Thymus (tissue), 11 donors: ENCODE measurements around the gene CNBP. TPM values are rescaled to one million over a fixed set of nuclear protein-coding genes. Genes with fewer than 3 reads are reported as not detected.
A peak's percentile ranks its signal among the peaks of the same experiment; 100 is the strongest.
"Not testable (repeated sequence)": the region's sequence is repeated elsewhere in the genome, so short reads cannot be mapped to it uniquely, and the experiment has no call there.

Source experiments
- DNase-seq, 9 donors: peaks; one replicate each; pipeline ENCODE4 v3.0.0-alpha.2; 2013; ENCODE audit warnings: low spot score in 9 of 9, low read depth in 6 of 9, missing footprints in 1 of 9
- H3K27ac ChIP-seq, 2 donors: one replicate each; pipeline ENCODE4 v1.5.1; 2013; ENCODE audit warnings: control low read depth in 1 of 2, low read depth in 1 of 2, low read length in 1 of 2, mild to moderate bottlenecking in 1 of 2, moderate library complexity in 1 of 2
- H3K27me3 ChIP-seq, 2 donors: one replicate each; pipeline ENCODE4 v1.5.1; 2013; ENCODE audit warnings: low read length in 1 of 2; ENCODE audit not compliant: control insufficient read depth in 2 of 2, insufficient read depth in 1 of 2
- H3K36me3 ChIP-seq, 2 donors: one replicate each; pipeline ENCODE4 v1.5.1; 2013; ENCODE audit warnings: low read length in 1 of 2, mild to moderate bottlenecking in 1 of 2, moderate library complexity in 1 of 2; ENCODE audit not compliant: control insufficient read depth in 2 of 2, insufficient read depth in 2 of 2
- H3K4me1 ChIP-seq, 2 donors: one replicate each; pipeline ENCODE4 v1.5.1; 2013; ENCODE audit warnings: low read length in 2 of 2; ENCODE audit not compliant: control insufficient read depth in 2 of 2, insufficient read depth in 2 of 2
- H3K4me3 ChIP-seq, 2 donors: one replicate each; pipeline ENCODE4 v1.5.1; 2013; ENCODE audit warnings: low read length in 2 of 2, control low read depth in 1 of 2, mild to moderate bottlenecking in 1 of 2
- H3K9me3 ChIP-seq, 2 donors: one replicate each; pipeline ENCODE4 v1.5.1; 2013; ENCODE audit warnings: low read length in 1 of 2, mild to moderate bottlenecking in 1 of 2; ENCODE audit not compliant: control insufficient read depth in 2 of 2, insufficient read depth in 1 of 2
- WGBS: extraction: QIAGEN DNeasy Blood & Tissue Kit; methylation state at CpG from one replicate; pipeline ENCODE4 v1.1.7; 2013; 5-methylcytosine and 5-hydroxymethylcytosine counted together
- polyA plus RNA-seq: library from polyadenylated mRNA; stranded (reverse); fragments of 200-250 nt; gene quantifications from one replicate; pipeline ENCODE4 v1.2.3, GENCODE V29; 2013
- total RNA-seq: library from RNA; stranded (reverse); fragments of 120-200 nt; gene quantifications from one replicate; pipeline ENCODE4 v1.2.4, GENCODE V29; 2013
- donor health status: healthy.

Gene CNBP
- total and polyA plus RNA-seq, 2 donors = 307 to 519 TPM

DNA sequence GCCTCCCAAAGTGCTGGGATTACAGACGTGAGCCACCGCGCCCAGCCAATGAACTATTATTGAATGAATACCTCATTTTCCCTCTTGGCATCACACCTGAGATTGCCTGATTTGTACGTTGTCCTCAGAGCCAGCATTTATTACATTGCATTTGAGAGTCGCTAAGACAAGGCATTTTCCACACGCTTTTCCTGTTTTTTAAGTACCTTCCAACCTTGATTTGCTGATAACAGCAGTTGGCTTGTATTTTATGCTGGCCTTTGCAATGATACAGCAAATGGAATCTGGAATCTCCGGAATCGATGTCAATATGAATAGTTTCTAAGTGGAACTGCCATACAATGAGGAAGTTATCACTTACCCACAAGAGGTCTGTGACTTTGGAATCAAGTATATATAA lies 15.7 kb upstream of the CNBP start:
- Histone ChIP-seq H3K27ac (no peak overlapping the region), H3K4me1 (no peaks in the 10 kb centered on the region), H3K36me3 (no peaks in the 10 kb centered on the region), H3K4me3 (no peak overlapping the region), H3K9me3 (no peaks in the 10 kb centered on the region), H3K27me3 (no peaks in the 10 kb centered on the region)
- DNase-seq = no peak
- 84% methylated on average over 8 of the region's 8 CpGs for WGBS

GRCh38 chr3:129197321-129197720 lies 13.6 kb upstream of the CNBP start:
- Histone ChIP-seq H3K4me1 (no peaks in the 10 kb centered on the region), H3K27me3 (no peaks in the 10 kb centered on the region), H3K9me3 (no peaks in the 10 kb centered on the region), H3K36me3 (no peaks in the 10 kb centered on the region), H3K27ac (no peak overlapping the region), H3K4me3 (no peak overlapping the region)
- DNase-seq = no peak
- 96% methylated on average over 1 of the region's 1 CpG for WGBS

- H3K9me3 ChIP-seq = no peaks in the 10 kb centered on the region
- 98% methylated on average over 3 of the region's 3 CpGs for WGBS
- H3K36me3 ChIP-seq = no peaks in the 10 kb centered on the region
- no peak overlapping the region for H3K27ac ChIP-seq
- DNase-seq = no peak
- H3K27me3 ChIP-seq = no peaks in the 10 kb centered on the region
- H3K4me1 ChIP-seq = no peaks in the 10 kb centered on the region
- H3K4me3 ChIP-seq = no peak overlapping the region
Measured at GRCh38 chr3:129196601-129197000, 12.9 kb upstream of the CNBP start.

- H3K27me3 ChIP-seq = no peaks in the 10 kb centered on the region
- no peaks in the 10 kb centered on the region for H3K9me3 ChIP-seq
- 47% methylated on average over 6 of the region's 6 CpGs for WGBS
- DNase-seq = no peak
- H3K4me1 ChIP-seq = no peaks in the 10 kb centered on the region
- H3K27ac ChIP-seq = no peak overlapping the region
- no peak overlapping the region for H3K4me3 ChIP-seq
- H3K36me3 ChIP-seq = no peaks in the 10 kb centered on the region
Measured at GRCh38 chr3:129195731-129196256, 12.1 kb upstream of the CNBP start.

- H3K36me3 ChIP-seq, H3K4me3 ChIP-seq, H3K9me3 ChIP-seq, H3K27me3 ChIP-seq, H3K27ac ChIP-seq, DNase-seq: not testable (repeated sequence)
- peaks cover 2 to 12% of the 10 kb centered on the region in 2 donors for H3K4me1 ChIP-seq
- WGBS = 98% methylated on average over 8 of the region's 8 CpGs
Measured at GRCh38 chr3:129189793-129190192, 6.1 kb upstream of the CNBP start.

DNA sequence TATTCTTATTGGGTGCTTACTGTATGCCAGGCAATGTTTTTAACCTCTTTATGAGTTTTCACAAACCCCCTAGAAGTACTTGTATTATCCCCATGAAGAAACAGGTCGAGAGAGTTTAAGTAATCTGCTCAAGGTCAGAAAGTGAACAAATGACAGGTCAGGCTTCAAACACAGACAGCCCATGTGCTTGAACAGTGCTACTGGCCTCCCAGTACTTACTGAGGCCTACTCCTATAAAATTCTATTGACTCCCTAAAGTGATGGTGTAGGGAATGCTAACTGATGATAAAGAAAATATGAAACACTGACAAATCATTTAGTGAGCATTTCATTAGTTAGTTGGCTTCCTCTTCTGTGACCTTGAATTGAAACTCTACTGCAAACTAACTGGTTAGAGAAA lies 4.2 kb upstream of the CNBP start:
- Histone ChIP-seq H3K27me3 (no peaks in the 10 kb centered on the region), H3K4me1 (peaks cover 2 to 19% of the 10 kb centered on the region in 2 donors), H3K27ac (no peak overlapping the region), H3K36me3 (no peaks in the 10 kb centered on the region), H3K9me3 (no peaks in the 10 kb centered on the region), H3K4me3 (no peak overlapping the region)
- WGBS = 94% methylated on average over 1 of the region's 1 CpG
- no peak for DNase-seq

- Histone ChIP-seq H3K27ac (no peak overlapping the region), H3K27me3 (no peaks in the 10 kb centered on the region), H3K36me3 (peaks cover 0 to 3% of the 10 kb centered on the region in 2 donors), H3K4me3 (no peak overlapping the region), H3K9me3 (no peaks in the 10 kb centered on the region), H3K4me1 (peaks cover 7 to 26% of the 10 kb centered on the region in 2 donors)
- DNase-seq = no peak
- WGBS = 97% methylated on average over 3 of the region's 3 CpGs
Measured at GRCh38 chr3:129185783-129186182, 2.1 kb upstream of the CNBP start.

GRCh38 chr3:129184784-129185542 lies 1.3 kb upstream of the CNBP start:
- H3K36me3 ChIP-seq, H3K27me3 ChIP-seq, DNase-seq, H3K9me3 ChIP-seq: not testable (repeated sequence)
- Histone ChIP-seq H3K4me1 (peaks cover 10 to 32% of the 10 kb centered on the region in 2 donors), H3K4me3 (peak overlapping the region in 1 of 2 donors; percentile 98), H3K27ac (peak overlapping the region; percentile 42 to 91)
- WGBS = 91% methylated on average over 20 of the region's 20 CpGs

DNA sequence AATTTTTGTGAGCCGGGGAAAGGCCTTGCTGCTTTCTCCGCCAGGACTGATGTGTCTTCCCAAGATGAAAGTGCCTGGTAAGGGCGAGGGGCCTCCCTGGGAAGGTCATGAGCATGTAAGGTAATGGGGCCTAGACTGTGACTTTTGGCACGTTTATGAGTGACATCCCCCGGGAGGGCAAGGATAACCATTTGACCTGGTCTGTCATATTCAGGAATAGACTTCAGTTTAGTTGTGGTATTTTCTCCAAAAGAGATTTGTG lies 631 bp upstream of the CNBP start:
- H3K27ac ChIP-seq = peak overlapping the region; percentile 91 to 96
- peak in 1 of 9 donors; percentile 35 for DNase-seq
- WGBS = 3% methylated on average over 5 of the region's 5 CpGs
- no peaks in the 10 kb centered on the region for H3K27me3 ChIP-seq
- H3K4me3 ChIP-seq = peak overlapping the region; percentile 79 to 98
- peaks cover 10 to 32% of the 10 kb centered on the region in 2 donors for H3K4me1 ChIP-seq
- H3K9me3 ChIP-seq = no peaks in the 10 kb centered on the region
- H3K36me3 ChIP-seq = peaks cover 0 to 14% of the 10 kb centered on the region in 2 donors
